ENCODE measurements around the gene FEV.

FEV gene

DNA sequence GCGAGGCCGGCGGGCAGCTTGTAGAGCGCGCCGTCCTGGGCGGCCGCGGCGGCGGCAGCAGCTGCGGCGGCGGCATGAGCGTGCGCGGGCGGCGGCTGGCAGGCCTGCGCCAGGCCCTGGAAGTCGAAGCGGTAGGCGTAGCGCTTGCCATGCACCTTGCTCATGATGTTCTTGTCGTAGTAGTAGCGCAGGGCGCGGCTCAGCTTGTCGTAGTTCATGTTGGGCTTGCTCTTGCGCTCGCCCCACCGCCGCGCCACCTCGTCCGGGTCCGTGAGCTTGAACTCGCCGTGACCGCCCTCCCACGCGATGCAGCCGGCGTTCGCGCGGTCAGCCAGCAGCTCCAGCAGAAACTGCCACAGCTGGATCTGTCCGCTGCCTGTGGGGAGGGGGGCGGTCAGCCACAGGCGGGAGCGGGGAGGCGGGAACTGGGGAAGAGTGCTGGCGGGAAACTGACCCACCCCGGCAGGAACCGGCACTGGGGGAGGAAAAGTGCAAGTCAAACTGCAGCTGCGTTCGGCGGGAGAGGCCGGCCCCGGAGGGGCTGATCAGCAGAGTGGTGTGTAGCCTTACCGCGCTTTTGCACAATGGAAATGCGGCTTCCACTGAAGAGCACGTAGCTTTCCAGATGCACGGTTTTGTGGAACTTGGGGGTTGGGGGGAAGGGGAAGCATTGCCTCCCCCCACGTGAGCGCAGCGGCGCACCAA lies 3.0 kb downstream of the FEV start:
- peak; percentile 16 for DNase-seq (ENCODE audit: low read depth)
- no peak for TF ChIP-seq CTCF (IDR thresholded peaks at IDR 0.05; ENCODE audit: low read length, missing control alignments)

GRCh38 chr2:218981390-218981880 lies 3.5 kb downstream of the FEV start:
- no peak for TF ChIP-seq CTCF (IDR thresholded peaks at IDR 0.05; ENCODE audit: low read length, missing control alignments)
- DNase-seq (ENCODE audit: low read depth): no peak
- H3K4me3 ChIP-seq (replicated peaks; ENCODE audit: low read depth, low read length): no peak overlapping the region

More for the DNA sequence above, 3.0 kb downstream of the FEV start:
- H3K4me3 ChIP-seq (replicated peaks; ENCODE audit: low read depth, low read length): no peak overlapping the region

DNA sequence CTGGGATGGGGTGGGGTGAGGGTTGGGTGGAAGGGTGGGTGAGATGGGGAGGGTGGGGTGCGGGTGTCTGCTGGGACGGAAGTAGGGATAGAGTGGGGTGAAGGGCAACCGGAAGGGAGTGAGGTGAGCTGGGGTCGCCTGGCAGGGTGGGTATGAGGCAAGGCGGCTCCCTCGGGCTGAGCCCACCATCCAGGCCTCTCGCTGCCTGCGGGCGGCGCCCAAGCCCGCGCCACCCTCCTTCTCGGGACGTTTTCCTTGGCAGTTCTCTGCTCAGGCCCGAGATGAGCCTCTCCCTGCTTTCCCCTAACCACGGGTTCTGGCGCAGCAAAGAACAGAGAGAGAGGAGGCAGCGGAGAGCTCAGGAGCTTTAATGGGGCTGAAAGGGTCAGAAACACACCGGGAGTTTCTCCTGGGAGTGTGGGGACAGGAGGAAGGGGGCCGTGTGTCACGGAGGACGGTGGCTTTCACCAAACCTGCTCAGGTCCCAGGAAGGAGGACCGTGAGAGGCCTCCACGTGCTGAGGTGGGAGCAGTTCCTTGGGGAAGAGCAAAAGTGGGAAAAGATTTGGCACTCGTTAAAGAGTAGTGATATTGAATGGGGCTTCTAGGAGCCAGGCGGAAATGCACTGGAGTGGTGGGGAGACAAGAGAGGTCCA lies 4.1 kb downstream of the FEV start:
- no peak overlapping the region for H3K4me3 ChIP-seq (replicated peaks; ENCODE audit: low read depth, low read length)
- no peak for DNase-seq (ENCODE audit: low read depth)

GRCh38 chr2:218979846-218980734 lies 4.9 kb downstream of the FEV start:
- peak; percentile 82 for TF ChIP-seq CTCF (IDR thresholded peaks at IDR 0.05; ENCODE audit: low read length, missing control alignments)
- DNase-seq (ENCODE audit: low read depth): peak; percentile 84
- H3K4me3 ChIP-seq (replicated peaks; ENCODE audit: low read depth, low read length): peak overlapping the region; percentile 33

More for the DNA sequence above, 4.1 kb downstream of the FEV start:
- no peak for TF ChIP-seq CTCF (IDR thresholded peaks at IDR 0.05; ENCODE audit: low read length, missing control alignments)

GRCh38 chr2:218975060-218975777 lies 9.8 kb downstream of the FEV start:
- no peak for TF ChIP-seq CTCF (IDR thresholded peaks at IDR 0.05; ENCODE audit: low read length, missing control alignments)
- H3K4me3 ChIP-seq (replicated peaks; ENCODE audit: low read depth, low read length): no peak overlapping the region

GRCh38 chr2:218970894-218971293 lies 14.1 kb downstream of the FEV start:
- no peak overlapping the region for H3K4me3 ChIP-seq (replicated peaks; ENCODE audit: low read depth, low read length)
- TF ChIP-seq CTCF (IDR thresholded peaks at IDR 0.05; ENCODE audit: low read length, missing control alignments): no peak
- DNase-seq (ENCODE audit: low read depth): no peak

More at GRCh38 chr2:218975060-218975777, 9.8 kb downstream of the FEV start:
- no peak for DNase-seq (ENCODE audit: low read depth)

Data from fibroblast of pulmonary artery (primary cell).